ENCODE data around the gene KLHL36. TPM values are rescaled to one million over a fixed set of nuclear protein-coding genes. Genes with fewer than 3 reads are reported as not detected.

The KLHL36 gene
- total RNA-seq, 4 donors from 2014 or later, result 43.4 to 70.7 (median 67.2) TPM

- Histone ChIP-seq H3K4me3 (no peak overlapping the region), H3K9me3 (no peaks in the 10 kb centered on the region), H3K4me1 (peaks cover 12% of the 10 kb centered on the region), H3K27ac (no peak overlapping the region), H3K27me3 (no peaks in the 10 kb centered on the region), H3K36me3 (no peaks in the 10 kb centered on the region)
- no peak for TF ChIP-seq POLR2A (IDR thresholded peaks at IDR 0.05)
- TF ChIP-seq, protein P1, sequence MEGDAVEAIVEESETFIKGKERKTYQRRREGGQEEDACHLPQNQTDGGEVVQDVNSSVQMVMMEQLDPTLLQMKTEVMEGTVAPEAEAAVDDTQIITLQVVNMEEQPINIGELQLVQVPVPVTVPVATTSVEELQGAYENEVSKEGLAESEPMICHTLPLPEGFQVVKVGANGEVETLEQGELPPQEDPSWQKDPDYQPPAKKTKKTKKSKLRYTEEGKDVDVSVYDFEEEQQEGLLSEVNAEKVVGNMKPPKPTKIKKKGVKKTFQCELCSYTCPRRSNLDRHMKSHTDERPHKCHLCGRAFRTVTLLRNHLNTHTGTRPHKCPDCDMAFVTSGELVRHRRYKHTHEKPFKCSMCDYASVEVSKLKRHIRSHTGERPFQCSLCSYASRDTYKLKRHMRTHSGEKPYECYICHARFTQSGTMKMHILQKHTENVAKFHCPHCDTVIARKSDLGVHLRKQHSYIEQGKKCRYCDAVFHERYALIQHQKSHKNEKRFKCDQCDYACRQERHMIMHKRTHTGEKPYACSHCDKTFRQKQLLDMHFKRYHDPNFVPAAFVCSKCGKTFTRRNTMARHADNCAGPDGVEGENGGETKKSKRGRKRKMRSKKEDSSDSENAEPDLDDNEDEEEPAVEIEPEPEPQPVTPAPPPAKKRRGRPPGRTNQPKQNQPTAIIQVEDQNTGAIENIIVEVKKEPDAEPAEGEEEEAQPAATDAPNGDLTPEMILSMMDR (IDR thresholded peaks at IDR 0.05), result no peak
- no peak for TF ChIP-seq EP300 (IDR thresholded peaks at IDR 0.05)
- TF ChIP-seq POLR2AphosphoS5 (IDR thresholded peaks at IDR 0.05), result no peak
- no peak for DNase-seq (ENCODE audit: low spot score in 2 of 2)
- WGBS, result 92% methylated on average over 10 of the region's 10 CpGs
Measured at GRCh38 chr16:84709609-84710008, 61.3 kb downstream of the KLHL36 start.

- H3K36me3 ChIP-seq, result no peaks in the 10 kb centered on the region
- H3K9me3 ChIP-seq, result no peaks in the 10 kb centered on the region
- 81% methylated on average over 11 of the region's 11 CpGs for WGBS
- TF ChIP-seq EP300 (IDR thresholded peaks at IDR 0.05) (no peak), POLR2AphosphoS5 (IDR thresholded peaks at IDR 0.05) (no peak), POLR2A (IDR thresholded peaks at IDR 0.05) (no peak)
- TF ChIP-seq, protein P1 (IDR thresholded peaks at IDR 0.05), result no peak
- DNase-seq (ENCODE audit: low spot score in 2 of 2), result no peak
- H3K27ac ChIP-seq, result no peak overlapping the region
- H3K4me3 ChIP-seq, result no peak overlapping the region
- H3K4me1 ChIP-seq, result peaks cover 12% of the 10 kb centered on the region
- no peaks in the 10 kb centered on the region for H3K27me3 ChIP-seq
Measured at GRCh38 chr16:84710686-84711085, 62.4 kb downstream of the KLHL36 start.

Other genes starting within 250 kb of the KLHL36 start
- gene MEAK7, start 143.9 kb upstream of the KLHL36 start, total RNA-seq, result 10 to 100 TPM in 3 of 4 donors, 1 to 10 TPM in 1; 9.2 to 17.9 (median 13.6) TPM
- gene COTL1, start 30.4 kb upstream of the KLHL36 start, total RNA-seq, result 10 to 100 TPM in 2 of 4 donors, 1 to 10 TPM in 2; 7.9 to 12.9 (median 10.3) TPM
- 10 to 100 TPM; 58.5 to 92.2 (median 69.8) TPM for gene USP10, start 51.5 kb downstream of the KLHL36 start, total RNA-seq
- gene CRISPLD2, start 171.5 kb downstream of the KLHL36 start, total RNA-seq, result 100 to 1,000 TPM in 1 of 4 donors, 10 to 100 TPM in 3; 54.9 to 109 (median 63.4) TPM

Measured in suprapubic skin (tissue), 4 donors.